ENCODE data around the gene MOBP.

DNA sequence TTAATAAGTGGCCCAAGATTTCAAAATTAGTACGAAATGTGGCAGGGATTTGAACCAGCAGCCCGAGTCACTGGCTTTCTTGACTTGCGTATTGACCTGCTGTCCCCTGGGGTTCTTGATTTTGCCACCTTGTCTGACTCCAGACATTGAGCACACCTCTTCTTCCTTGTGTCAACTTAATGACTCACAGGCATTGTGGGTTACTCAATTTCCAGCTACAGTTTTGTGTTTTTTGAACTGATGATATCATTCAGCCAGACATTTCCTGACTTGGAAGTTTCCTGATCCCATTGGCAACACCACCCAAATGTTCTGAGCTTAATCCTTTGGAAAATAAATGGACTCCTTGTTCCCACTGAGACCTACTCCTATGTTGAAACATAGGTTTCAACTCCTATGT lies 64.2 kb downstream of the MOBP start:
- TF ChIP-seq, protein P1, sequence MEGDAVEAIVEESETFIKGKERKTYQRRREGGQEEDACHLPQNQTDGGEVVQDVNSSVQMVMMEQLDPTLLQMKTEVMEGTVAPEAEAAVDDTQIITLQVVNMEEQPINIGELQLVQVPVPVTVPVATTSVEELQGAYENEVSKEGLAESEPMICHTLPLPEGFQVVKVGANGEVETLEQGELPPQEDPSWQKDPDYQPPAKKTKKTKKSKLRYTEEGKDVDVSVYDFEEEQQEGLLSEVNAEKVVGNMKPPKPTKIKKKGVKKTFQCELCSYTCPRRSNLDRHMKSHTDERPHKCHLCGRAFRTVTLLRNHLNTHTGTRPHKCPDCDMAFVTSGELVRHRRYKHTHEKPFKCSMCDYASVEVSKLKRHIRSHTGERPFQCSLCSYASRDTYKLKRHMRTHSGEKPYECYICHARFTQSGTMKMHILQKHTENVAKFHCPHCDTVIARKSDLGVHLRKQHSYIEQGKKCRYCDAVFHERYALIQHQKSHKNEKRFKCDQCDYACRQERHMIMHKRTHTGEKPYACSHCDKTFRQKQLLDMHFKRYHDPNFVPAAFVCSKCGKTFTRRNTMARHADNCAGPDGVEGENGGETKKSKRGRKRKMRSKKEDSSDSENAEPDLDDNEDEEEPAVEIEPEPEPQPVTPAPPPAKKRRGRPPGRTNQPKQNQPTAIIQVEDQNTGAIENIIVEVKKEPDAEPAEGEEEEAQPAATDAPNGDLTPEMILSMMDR (IDR thresholded peaks at IDR 0.05; ENCODE audit: low read depth, low read length): no peak
- TF ChIP-seq EZH2phosphoT487 (IDR thresholded peaks at IDR 0.05; ENCODE audit: low read depth): no peak

Data from OCI-LY3 (cell line).